NCI-H446 treated with DMSO at 0.1 percent for 48 hours (cell line): Measurements from ENCODE around the gene SPATA46.
"Not testable (repeated sequence)": the region's sequence is repeated elsewhere in the genome, so short reads cannot be mapped to it uniquely, and the experiment has no call there.

Source experiments
- DNase-seq: peaks from one replicate; lab custom pipeline; 2025; lab: John Stamatoyannopoulos, UW

The SPATA46 gene

GRCh38 chr1:162376691-162377090, at the start of gene SPATA46:
TSS of gene SPATA46 (minus strand) at chr1:162376854. CDS start at chr1:162376790, 64 bp downstream.
- no peak for DNase-seq

- no peak for DNase-seq
Observed at GRCh38 chr1:162422662-162423375, 46.2 kb upstream of the SPATA46 start.

GRCh38 chr1:162421258-162422164, 44.9 kb upstream of the SPATA46 start:
- DNase-seq = no peak

GRCh38 chr1:162420120-162420519, 43.5 kb upstream of the SPATA46 start:
- no peak for DNase-seq

GRCh38 chr1:162419450-162419931, 42.8 kb upstream of the SPATA46 start:
- DNase-seq = not testable (repeated sequence)

GRCh38 chr1:162418584-162418983, 41.9 kb upstream of the SPATA46 start:
- not testable (repeated sequence) for DNase-seq

- DNase-seq = no peak
Observed at GRCh38 chr1:162417650-162418049, 41.0 kb upstream of the SPATA46 start.

GRCh38 chr1:162416909-162417308, 40.3 kb upstream of the SPATA46 start:
- DNase-seq = no peak

GRCh38 chr1:162416215-162416614, 39.6 kb upstream of the SPATA46 start:
- no peak for DNase-seq

- no peak for DNase-seq
Observed at GRCh38 chr1:162412002-162412401, 35.3 kb upstream of the SPATA46 start, which contains the start of gene SH2D1B. TSS of gene SH2D1B (minus strand) at chr1:162412136. CDS start at chr1:162412016, 120 bp downstream.

- DNase-seq = no peak
Observed at GRCh38 chr1:162407539-162407938, 30.9 kb upstream of the SPATA46 start.

GRCh38 chr1:162406811-162407210, 30.2 kb upstream of the SPATA46 start:
- DNase-seq = no peak

- DNase-seq = no peak
Observed at GRCh38 chr1:162405800-162406199, 29.1 kb upstream of the SPATA46 start.

- no peak for DNase-seq
Observed at GRCh38 chr1:162404550-162405160, 28.0 kb upstream of the SPATA46 start.

GRCh38 chr1:162400790-162401355, 24.2 kb upstream of the SPATA46 start:
- no peak for DNase-seq

- DNase-seq = no peak
Observed at GRCh38 chr1:162398999-162399580, 22.4 kb upstream of the SPATA46 start.

GRCh38 chr1:162397943-162398560, 21.4 kb upstream of the SPATA46 start:
- DNase-seq = no peak

- DNase-seq = no peak
Observed at GRCh38 chr1:162397039-162397448, 20.4 kb upstream of the SPATA46 start.

- no peak for DNase-seq
Observed at GRCh38 chr1:162396201-162396906, 19.7 kb upstream of the SPATA46 start.

GRCh38 chr1:162391790-162392563, 15.3 kb upstream of the SPATA46 start:
- DNase-seq = no peak
